ENCODE data around the gene PAK5.

The PAK5 gene

DNA sequence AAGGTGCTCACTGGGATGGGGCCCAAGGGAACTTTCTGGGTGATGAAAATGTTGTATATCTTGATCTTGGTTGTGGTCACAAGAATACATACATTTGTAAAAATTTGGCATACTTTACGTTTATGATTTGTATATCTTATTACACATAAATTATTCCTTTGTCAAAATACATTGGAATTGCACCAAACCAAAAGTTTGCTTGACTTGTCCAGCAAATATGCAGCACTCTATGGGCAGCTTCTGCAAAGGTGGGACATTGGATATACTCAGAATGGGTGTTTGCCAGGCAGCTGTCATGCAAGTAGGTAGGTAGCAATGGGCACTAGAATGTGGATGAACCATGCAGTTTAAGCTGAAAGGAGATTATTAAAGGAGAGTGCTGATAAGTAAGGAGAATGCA lies 246.5 kb downstream of the PAK5 start:
- TF ChIP-seq, protein P1, sequence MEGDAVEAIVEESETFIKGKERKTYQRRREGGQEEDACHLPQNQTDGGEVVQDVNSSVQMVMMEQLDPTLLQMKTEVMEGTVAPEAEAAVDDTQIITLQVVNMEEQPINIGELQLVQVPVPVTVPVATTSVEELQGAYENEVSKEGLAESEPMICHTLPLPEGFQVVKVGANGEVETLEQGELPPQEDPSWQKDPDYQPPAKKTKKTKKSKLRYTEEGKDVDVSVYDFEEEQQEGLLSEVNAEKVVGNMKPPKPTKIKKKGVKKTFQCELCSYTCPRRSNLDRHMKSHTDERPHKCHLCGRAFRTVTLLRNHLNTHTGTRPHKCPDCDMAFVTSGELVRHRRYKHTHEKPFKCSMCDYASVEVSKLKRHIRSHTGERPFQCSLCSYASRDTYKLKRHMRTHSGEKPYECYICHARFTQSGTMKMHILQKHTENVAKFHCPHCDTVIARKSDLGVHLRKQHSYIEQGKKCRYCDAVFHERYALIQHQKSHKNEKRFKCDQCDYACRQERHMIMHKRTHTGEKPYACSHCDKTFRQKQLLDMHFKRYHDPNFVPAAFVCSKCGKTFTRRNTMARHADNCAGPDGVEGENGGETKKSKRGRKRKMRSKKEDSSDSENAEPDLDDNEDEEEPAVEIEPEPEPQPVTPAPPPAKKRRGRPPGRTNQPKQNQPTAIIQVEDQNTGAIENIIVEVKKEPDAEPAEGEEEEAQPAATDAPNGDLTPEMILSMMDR (IDR thresholded peaks at IDR 0.05; ENCODE audit: low read depth, low read length) = no peak
- DNase-seq (ENCODE audit: extremely low read depth, low read depth) = no peak

GRCh38 chr20:9591080-9591479 lies 247.8 kb downstream of the PAK5 start:
- TF ChIP-seq, protein P1 (IDR thresholded peaks at IDR 0.05; ENCODE audit: low read depth, low read length) = no peak

GRCh38 chr20:9590189-9590588 lies 248.7 kb downstream of the PAK5 start:
- DNase-seq (ENCODE audit: extremely low read depth, low read depth) = no peak
- TF ChIP-seq, protein P1 (IDR thresholded peaks at IDR 0.05; ENCODE audit: low read depth, low read length) = no peak

More at GRCh38 chr20:9591080-9591479, 247.8 kb downstream of the PAK5 start:
- DNase-seq (ENCODE audit: extremely low read depth, low read depth) = no peak

- TF ChIP-seq, protein P1 (IDR thresholded peaks at IDR 0.05; ENCODE audit: low read depth, low read length) = no peak
- DNase-seq (ENCODE audit: extremely low read depth, low read depth) = no peak
These were observed 250.2 kb downstream of the PAK5 start for GRCh38 chr20:9588706-9589105.

DNA sequence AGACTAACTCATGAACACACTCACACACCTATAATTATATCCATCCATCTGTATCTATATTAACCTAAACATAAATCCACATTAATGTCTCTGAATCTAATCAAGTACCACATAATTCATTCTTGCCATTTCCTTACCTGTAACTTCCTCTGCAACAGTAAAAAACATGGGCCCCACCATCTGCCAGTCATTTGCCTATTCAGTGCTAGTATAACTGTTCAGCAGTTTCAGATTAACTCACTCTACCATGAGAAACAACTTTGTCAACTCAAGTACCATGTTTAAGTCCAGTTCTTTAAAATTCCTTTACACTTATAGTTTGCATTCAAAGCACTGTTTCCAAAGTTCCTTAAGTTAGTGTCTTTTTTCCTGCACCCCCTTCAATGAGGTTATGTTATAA lies 255.7 kb downstream of the PAK5 start:
- TF ChIP-seq, protein P1 (IDR thresholded peaks at IDR 0.05; ENCODE audit: low read depth, low read length) = no peak

GRCh38 chr20:9582137-9582536 lies 256.7 kb downstream of the PAK5 start:
- DNase-seq (ENCODE audit: extremely low read depth, low read depth) = no peak
- TF ChIP-seq, protein P1 (IDR thresholded peaks at IDR 0.05; ENCODE audit: low read depth, low read length) = no peak

More for the DNA sequence above, 255.7 kb downstream of the PAK5 start:
- DNase-seq (ENCODE audit: extremely low read depth, low read depth) = no peak

GRCh38 chr20:9581509-9581908 lies 257.4 kb downstream of the PAK5 start:
- no peak for DNase-seq (ENCODE audit: extremely low read depth, low read depth)
- TF ChIP-seq, protein P1 (IDR thresholded peaks at IDR 0.05; ENCODE audit: low read depth, low read length) = no peak

Data from AG09319 (cell line).